IMR-90 (cell line): Measurements from ENCODE around the gene AP1S1. TPM values are rescaled to one million over a fixed set of nuclear protein-coding genes. Genes with fewer than 3 reads are reported as not detected.

Experiments used
- ATAC-seq: fragments of 200-7000 bp; cut with Tn5 transposase; 2 replicates; pipeline ENCODE4 v1.9.1; 2020; ENCODE audit warnings: low read depth, mild to moderate bottlenecking, moderate library complexity
- BruUV-seq: library from RNA; stranded (reverse); fragments of 400-500 nt; replicated peaks from 2 replicates; lab custom pipeline; 2021; lab: Mats Ljungman, UMichigan
- CTCF ChIA-PET: fragments of 300-600 bp; formaldehyde crosslinking; extraction: SDS; loops from one replicate; lab custom pipeline; 2021; ENCODE audit warnings: antibody characterized with exemption; lab: Yijun Ruan, JAX
- POLR2A ChIA-PET: fragments of 300-600 bp; sonication (Branson Sonifier 250); formaldehyde crosslinking; loops from one replicate; lab custom pipeline; 2022; ENCODE audit warnings: antibody characterized with exemption; ENCODE audit not compliant: unreplicated experiment; lab: Charles Lee
- DNase-seq: peaks from one replicate; pipeline ENCODE4 v3.0.0; 2013
- H2AFZ ChIP-seq: replicated peaks from 2 replicates; pipeline ENCODE3; 2013; ENCODE audit warnings: low read length, mild to moderate bottlenecking; ENCODE audit not compliant: poor library complexity
- H2AK5ac ChIP-seq: 2 replicates; pipeline ENCODE4 v1.6.1; 2013; ENCODE audit warnings: low read depth, low read length, inconsistent platforms
- H2AK9ac ChIP-seq: replicated peaks from 2 replicates; pipeline ENCODE3; 2013; ENCODE audit warnings: mild to moderate bottlenecking, low read depth, low read length, moderate library complexity; ENCODE audit not compliant: poor library complexity
- H2BK120ac ChIP-seq: 2 replicates; pipeline ENCODE4 v1.6.1; 2013; ENCODE audit warnings: low read depth, low read length, inconsistent platforms
- H2BK15ac ChIP-seq: 3 replicates; pipeline ENCODE4 v1.6.1; 2013; ENCODE audit warnings: low read depth, low read length, inconsistent platforms
- H2BK20ac ChIP-seq: 2 replicates; pipeline ENCODE4 v1.6.1; 2013; ENCODE audit warnings: low read depth, mild to moderate bottlenecking, inconsistent platforms, low read length, moderate library complexity
- H2BK5ac ChIP-seq: 2 replicates; pipeline ENCODE4 v1.6.1; 2013; ENCODE audit warnings: mild to moderate bottlenecking, low read depth, low read length, inconsistent platforms; ENCODE audit not compliant: poor library complexity, severe bottlenecking
- H3K14ac ChIP-seq: replicated peaks from 2 replicates; pipeline ENCODE4 v1.6.1; 2013; ENCODE audit warnings: low read depth, low read length, inconsistent platforms
- H3K18ac ChIP-seq: 2 replicates; pipeline ENCODE4 v1.6.1; 2013; ENCODE audit warnings: low read depth, low read length, control low read depth
- H3K23ac ChIP-seq: 2 replicates; pipeline ENCODE4 v1.6.1; 2013; ENCODE audit warnings: low read depth, low read length, inconsistent platforms
- H3K27ac ChIP-seq: 2 replicates; pipeline ENCODE4 v1.5.1; 2013; ENCODE audit warnings: mild to moderate bottlenecking, control low read depth, low read length; ENCODE audit not compliant: insufficient read depth
- H3K27me3 ChIP-seq: 2 replicates; pipeline ENCODE4 v1.6.1; 2013; ENCODE audit warnings: low read length; ENCODE audit not compliant: control insufficient read depth, insufficient read depth
- H3K36me3 ChIP-seq: 2 replicates; pipeline ENCODE4 v1.6.1; 2013; ENCODE audit warnings: low read length, mixed read lengths; ENCODE audit not compliant: control insufficient read depth, insufficient read depth
- H3K4ac ChIP-seq: 2 replicates; pipeline ENCODE4 v1.6.1; 2013; ENCODE audit warnings: low read depth, low read length, inconsistent platforms
- H3K4me1 ChIP-seq: 2 replicates; pipeline ENCODE4 v1.6.1; 2013; ENCODE audit warnings: low read length, mixed read lengths; ENCODE audit not compliant: control insufficient read depth, insufficient read depth
- H3K4me2 ChIP-seq: 2 replicates; pipeline ENCODE4 v1.6.1; 2013; ENCODE audit warnings: low read depth, mild to moderate bottlenecking, control low read depth, low read length, moderate library complexity
- H3K4me3 ChIP-seq: 2 replicates; pipeline ENCODE4 v1.5.1; 2013; ENCODE audit warnings: low read depth, mild to moderate bottlenecking, control low read depth, low read length, moderate library complexity; ENCODE audit not compliant: insufficient read depth
- H3K56ac ChIP-seq: 2 replicates; pipeline ENCODE4 v1.6.1; 2013; ENCODE audit warnings: low read length, inconsistent platforms; ENCODE audit not compliant: insufficient read depth; ENCODE audit errors: extremely low read depth
- H3K79me1 ChIP-seq, 2 experiments: 2 replicates each; pipeline ENCODE4 v1.6.1; 2013; ENCODE audit warnings: low read length in 2 of 2, inconsistent platforms in 1 of 2, low read depth in 1 of 2
- H3K9ac ChIP-seq: 2 replicates; pipeline ENCODE4 v1.6.1; 2013; ENCODE audit warnings: low read depth, low read length, control low read depth
- H3K9me1 ChIP-seq: 2 replicates; pipeline ENCODE4 v1.6.1; 2013; ENCODE audit warnings: low read length, inconsistent platforms; ENCODE audit not compliant: insufficient read depth
- H3K9me3 ChIP-seq: 2 replicates; pipeline ENCODE4 v1.6.1; 2013; ENCODE audit warnings: low read length; ENCODE audit not compliant: control insufficient read depth, insufficient read depth
- H4K20me1 ChIP-seq: 2 replicates; pipeline ENCODE4 v1.6.1; 2013; ENCODE audit warnings: low read length, inconsistent platforms; ENCODE audit not compliant: insufficient read depth
- H4K5ac ChIP-seq: 2 replicates; pipeline ENCODE4 v1.6.1; 2013; ENCODE audit warnings: mild to moderate bottlenecking, low read depth, low read length, control low read depth
- H4K8ac ChIP-seq, 2 experiments: 2 replicates each; pipeline ENCODE4 v1.6.1; 2013; ENCODE audit warnings: low read depth in 2 of 2, low read length in 2 of 2, control low read depth in 1 of 2, inconsistent platforms in 1 of 2
- H4K91ac ChIP-seq: 2 replicates; pipeline ENCODE4 v1.6.1; 2013; ENCODE audit warnings: low read depth, low read length, inconsistent platforms; ENCODE audit not compliant: insufficient read depth
- BHLHE40 ChIP-seq: fragments of 150-350 bp; IDR thresholded peaks from 2 replicates; pipeline ENCODE4 v1.6.1; 2016; ENCODE audit warnings: mild to moderate bottlenecking, low read depth, low read length
- CEBPB ChIP-seq: IDR thresholded peaks from 2 replicates; pipeline ENCODE4 v1.6.1; 2012; ENCODE audit warnings: low read depth, low read length, improper control_type of control experiment
- CTCF ChIP-seq: conservative IDR thresholded peaks from 2 replicates; pipeline ENCODE4 v1.5.1; 2012; ENCODE audit warnings: mild to moderate bottlenecking, low read depth, low read length, improper control_type of control experiment
- MAFK ChIP-seq: IDR thresholded peaks from 2 replicates; pipeline ENCODE4 v1.6.1; 2012; ENCODE audit warnings: low read depth, low read length, improper control_type of control experiment
- POLR2A ChIP-seq: IDR thresholded peaks from 2 replicates; pipeline ENCODE4 v1.6.1; 2012; ENCODE audit warnings: mild to moderate bottlenecking, low read depth, low read length
- SMC3 ChIP-seq: fragments of 150-350 bp; IDR thresholded peaks from 2 replicates; pipeline ENCODE4 v1.6.1; 2016; ENCODE audit warnings: low read depth, mild to moderate bottlenecking, antibody characterized with exemption, low read length, moderate library complexity
- WGBS, 2 experiments: methylation state at CpG; one replicate each; pipeline versions ENCODE4 v1.1.5 to v1.1.7; 2013; ENCODE audit warnings: missing lambda C conversion rate in 2 of 2; ENCODE audit not compliant: insufficient read length in 1 of 2; ENCODE audit errors: extremely low coverage in 2 of 2; 5-methylcytosine and 5-hydroxymethylcytosine counted together
- dilution Hi-C: fragments of 300-500 bp; cut with HindIII; formaldehyde crosslinking; loops from one replicate; pipeline ENCODE4 v1.14.3; 2018; ENCODE audit warnings: low sequenced_read_pairs; ENCODE audit not compliant: unreplicated experiment
- in situ Hi-C: fragments of 300-500 bp; cut with MboI; formaldehyde crosslinking; loops from 3 replicates; pipeline ENCODE4 v1.14.3; 2019; ENCODE audit warnings: low sequenced_read_pairs, inconsistent platforms, mixed read lengths
- intact Hi-C: fragments of 100-400 bp; cut with micrococcal nuclease; formaldehyde crosslinking; loops from 2 replicates; pipeline ENCODE4 v1.10.0; 2022
- polyA plus RNA-seq, 3 experiments: library from polyadenylated mRNA; depleted of rRNA; stranded (reverse); fragments of >200 nt; gene quantifications; 2 replicates each; pipeline ENCODE4 v1.2.3, GENCODE V29; 2012; ENCODE audit warnings: low replicate concordance in 1 of 3
- total RNA-seq: library from RNA; depleted of rRNA; stranded (reverse); fragments of >200 nt; gene quantifications from 2 replicates; pipeline ENCODE4 v1.2.3, GENCODE V29; 2012

The AP1S1 gene
- total and polyA plus RNA-seq, 2 of the 4 experiments (the other 2 are of a cell fraction): 187 to 295 TPM

GRCh38 chr7:101116898-101117297, 37.4 kb upstream of the AP1S1 start:
- Histone ChIP-seq H2BK20ac (peak overlapping the region; percentile 98), H2BK5ac (peak overlapping the region; percentile 98), H4K20me1 (no peaks in the 10 kb centered on the region), H3K4ac (peak overlapping the region; percentile 99), H4K91ac (peak overlapping the region; percentile 100), H3K56ac (peak overlapping the region; percentile 95), H4K5ac (peak overlapping the region; percentile 83), H2BK15ac (peak overlapping the region; percentile 98), H3K27me3 (no peaks in the 10 kb centered on the region), H3K9me1 (peaks cover 26% of the 10 kb centered on the region), H3K18ac (peak overlapping the region; percentile 90), H3K27ac (peak overlapping the region; percentile 86), H3K79me1 (peaks cover 0 to 21% of the 10 kb centered on the region in 2 experiments; a peak in 2 of 4 replicates), H2BK120ac (peak overlapping the region; percentile 99), H3K4me3 (no peak overlapping the region), H4K8ac (peak overlapping the region; percentile 87 to 97), H3K36me3 (no peaks in the 10 kb centered on the region), H3K9me3 (no peaks in the 10 kb centered on the region), H2AK5ac (peak overlapping the region; percentile 99), H2AK9ac (peak overlapping the region; percentile 98), H3K4me1 (peaks cover 13% of the 10 kb centered on the region), H2AFZ (peak overlapping the region; percentile 74), H3K23ac (peak overlapping the region; percentile 96), H3K9ac (peak overlapping the region; percentile 26), H3K4me2 (no peak overlapping the region), H3K14ac (peak overlapping the region; percentile 96)
- BruUV-seq: no TSS peak
- WGBS, 2 experiments: 84% methylated on average over 4 of the region's 10 CpGs; no CpG with 5 or more reads in 1 of the 2 experiments
- in situ Hi-C loops: loop anchor here (25.0 kb wide), 1 partner anchor 680 kb away; the partner anchor contains the start of genes MEPCE, PPP1R35 and ZCWPW1
- DNase-seq: no peak
- ATAC-seq: no peak; the same call in 1 of the 2 replicates
- no peak for TF ChIP-seq BHLHE40
- no peak for TF ChIP-seq MAFK
- TF ChIP-seq SMC3: no peak
- TF ChIP-seq CTCF: no peak
- no peak for TF ChIP-seq POLR2A
- peak; percentile 67 for TF ChIP-seq CEBPB
- ChIA-PET CTCF (interaction anchor here (0.6 kb wide), 1 partner anchor 23 kb away, joined by 3 read pairs; no protein-coding TSS in a partner anchor), POLR2A (interaction anchor here (0.8 kb wide), 1 partner anchor 11 kb away, joined by 4 read pairs; no protein-coding TSS in a partner anchor)
- dilution Hi-C loops: no loop called here
- intact Hi-C loops: loop anchor here (1.0 kb wide), 1 partner anchor 17 kb away; no protein-coding TSS in a partner anchor
